ENCODE measurements around the gene P2RY12.

The P2RY12 gene

GRCh38 chr3:151372063-151372820 lies 12.3 kb downstream of the P2RY12 start:
- DNase-seq (ENCODE audit: low spot score) = no peak
- no peak for TF ChIP-seq CTCF (IDR thresholded peaks at IDR 0.05; ENCODE audit: poor library complexity, severe bottlenecking)
- H3K36me3 ChIP-seq (ENCODE audit: low read depth) = no peaks in the 10 kb centered on the region
- no peaks in the 10 kb centered on the region for H3K27me3 ChIP-seq (ENCODE audit: insufficient read depth, poor library complexity, severe bottlenecking)
- no peak overlapping the region for H3K4me3 ChIP-seq (ENCODE audit: severe bottlenecking)
- ATAC-seq (ENCODE audit: low read depth) = no peak
- no peaks in the 10 kb centered on the region for H3K4me1 ChIP-seq (ENCODE audit: insufficient read depth, poor library complexity, severe bottlenecking)
- H3K9me3 ChIP-seq (ENCODE audit: severe bottlenecking) = no peaks in the 10 kb centered on the region
- H3K27ac ChIP-seq (ENCODE audit: poor library complexity, severe bottlenecking) = no peak overlapping the region

DNA sequence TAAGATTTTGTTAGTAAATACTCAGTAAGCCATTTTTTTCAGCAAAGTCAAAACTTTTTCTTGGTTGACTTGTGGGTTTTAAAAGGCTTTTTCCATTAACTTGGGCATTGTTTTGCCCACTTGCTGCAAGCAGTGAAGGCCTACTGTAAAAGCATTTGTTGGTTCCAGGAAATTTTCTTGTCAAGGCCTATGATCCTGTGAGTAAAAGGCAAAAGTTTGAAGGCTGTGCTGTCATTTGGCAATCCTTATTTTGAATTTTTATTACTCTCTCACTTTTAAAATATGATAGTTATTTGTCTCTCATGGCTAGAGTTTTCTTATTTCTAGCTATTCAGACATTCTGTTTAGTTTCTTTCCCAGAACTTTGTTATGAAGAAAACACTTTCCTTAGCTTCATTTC lies 13.0 kb downstream of the P2RY12 start:
- no peak for TF ChIP-seq CTCF (IDR thresholded peaks at IDR 0.05; ENCODE audit: poor library complexity, severe bottlenecking)
- ATAC-seq (ENCODE audit: low read depth) (no peak), DNase-seq (ENCODE audit: low spot score) (no peak)
- Histone ChIP-seq H3K9me3 (ENCODE audit: severe bottlenecking) (no peaks in the 10 kb centered on the region), H3K4me3 (ENCODE audit: severe bottlenecking) (no peak overlapping the region), H3K36me3 (ENCODE audit: low read depth) (no peaks in the 10 kb centered on the region), H3K27ac (ENCODE audit: poor library complexity, severe bottlenecking) (no peak overlapping the region), H3K27me3 (ENCODE audit: insufficient read depth, poor library complexity, severe bottlenecking) (no peaks in the 10 kb centered on the region), H3K4me1 (ENCODE audit: insufficient read depth, poor library complexity, severe bottlenecking) (no peaks in the 10 kb centered on the region)

- no peak for ATAC-seq (ENCODE audit: low read depth)
- no peak for TF ChIP-seq CTCF (IDR thresholded peaks at IDR 0.05; ENCODE audit: poor library complexity, severe bottlenecking)
- H3K27me3 ChIP-seq (ENCODE audit: insufficient read depth, poor library complexity, severe bottlenecking) = no peaks in the 10 kb centered on the region
- H3K27ac ChIP-seq (ENCODE audit: poor library complexity, severe bottlenecking) = no peak overlapping the region
- DNase-seq (ENCODE audit: low spot score) = no peak
- H3K9me3 ChIP-seq (ENCODE audit: severe bottlenecking) = no peaks in the 10 kb centered on the region
- no peaks in the 10 kb centered on the region for H3K36me3 ChIP-seq (ENCODE audit: low read depth)
- H3K4me3 ChIP-seq (ENCODE audit: severe bottlenecking) = no peak overlapping the region
- H3K4me1 ChIP-seq (ENCODE audit: insufficient read depth, poor library complexity, severe bottlenecking) = no peaks in the 10 kb centered on the region
Measured at GRCh38 chr3:151367448-151367847, 17.1 kb downstream of the P2RY12 start.

- Histone ChIP-seq H3K36me3 (ENCODE audit: low read depth) (no peaks in the 10 kb centered on the region), H3K27ac (ENCODE audit: poor library complexity, severe bottlenecking) (no peak overlapping the region), H3K27me3 (ENCODE audit: insufficient read depth, poor library complexity, severe bottlenecking) (no peaks in the 10 kb centered on the region), H3K9me3 (ENCODE audit: severe bottlenecking) (no peaks in the 10 kb centered on the region), H3K4me1 (ENCODE audit: insufficient read depth, poor library complexity, severe bottlenecking) (no peaks in the 10 kb centered on the region), H3K4me3 (ENCODE audit: severe bottlenecking) (no peak overlapping the region)
- TF ChIP-seq CTCF (IDR thresholded peaks at IDR 0.05; ENCODE audit: poor library complexity, severe bottlenecking) = no peak
- DNase-seq (ENCODE audit: low spot score) = no peak
- ATAC-seq (ENCODE audit: low read depth) = no peak
Measured at GRCh38 chr3:151366993-151367392, 17.6 kb downstream of the P2RY12 start.

DNA sequence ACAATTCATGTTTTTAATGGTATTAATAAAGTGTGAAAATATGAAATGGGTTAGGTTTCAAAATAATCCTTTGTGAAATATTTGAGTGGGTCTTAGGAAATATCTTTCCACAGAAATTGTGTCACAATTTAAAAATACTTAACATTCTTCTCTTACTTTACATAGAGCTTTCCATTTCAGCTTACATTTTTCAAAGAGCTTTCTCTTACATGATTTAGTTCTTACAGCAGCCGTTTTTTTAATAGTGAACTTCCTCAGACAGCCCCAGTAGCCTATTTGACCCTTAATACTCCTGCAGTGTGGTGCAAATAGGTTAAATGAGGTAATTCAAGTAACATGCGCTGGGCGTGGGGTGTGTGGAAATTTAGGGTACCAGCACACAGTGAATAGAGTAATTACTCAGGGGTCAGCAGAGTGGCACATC lies 21.8 kb downstream of the P2RY12 start:
- no peak overlapping the region for H3K27ac ChIP-seq (ENCODE audit: poor library complexity, severe bottlenecking)
- no peak for DNase-seq (ENCODE audit: low spot score)
- H3K27me3 ChIP-seq (ENCODE audit: insufficient read depth, poor library complexity, severe bottlenecking) = no peaks in the 10 kb centered on the region
- no peak for TF ChIP-seq CTCF (IDR thresholded peaks at IDR 0.05; ENCODE audit: poor library complexity, severe bottlenecking)
- H3K4me3 ChIP-seq (ENCODE audit: severe bottlenecking) = no peak overlapping the region
- ATAC-seq (ENCODE audit: low read depth) = no peak
- no peaks in the 10 kb centered on the region for H3K9me3 ChIP-seq (ENCODE audit: severe bottlenecking)
- H3K4me1 ChIP-seq (ENCODE audit: insufficient read depth, poor library complexity, severe bottlenecking) = no peaks in the 10 kb centered on the region
- no peaks in the 10 kb centered on the region for H3K36me3 ChIP-seq (ENCODE audit: low read depth)
